K562 (cell line): ENCODE measurements around the gene OR2B2.

Source experiments
- CBX3 ChIP-seq, 2 experiments: IDR thresholded peaks; 1 replicate in 1 of 2; 2 replicates in 1 of 2; pipeline ENCODE4 v1.6.1; 2012; ENCODE audit warnings: inconsistent platforms in 2 of 2, low read length in 2 of 2, borderline replicate concordance in 1 of 2, control low read depth in 1 of 2
- DNMT1 ChIP-seq: fragments of 450-650 bp; IDR thresholded peaks from 2 replicates; pipeline ENCODE4 v1.6.1; 2016; ENCODE audit warnings: antibody characterized with exemption, mild to moderate bottlenecking
- NFYB ChIP-seq: IDR thresholded peaks from 2 replicates; pipeline ENCODE4 v1.6.1; 2011; ENCODE audit warnings: mild to moderate bottlenecking, moderate library complexity; ENCODE audit not compliant: insufficient read length; ENCODE audit errors: extremely low read depth
- POLR2A ChIP-seq: fragments of 450-650 bp; conservative IDR thresholded peaks from 2 replicates; pipeline ENCODE4 v1.6.1; 2016
- POLR2AphosphoS5 ChIP-seq: IDR thresholded peaks from 2 replicates; pipeline ENCODE4 v1.6.1; 2011; ENCODE audit warnings: mild to moderate bottlenecking, low read depth, low read length, moderate library complexity; ENCODE audit not compliant: control insufficient read depth, insufficient read depth
- SRSF9 ChIP-seq: fragments of 200-400 bp; formaldehyde crosslinking; IDR thresholded peaks from 2 replicates; pipeline ENCODE4 v1.6.1; 2017; ENCODE audit warnings: low read depth, low read length, borderline replicate concordance
- TF ChIP-seq, protein P1 (sequence below): fragments of 450-650 bp; formaldehyde crosslinking; IDR thresholded peaks from 2 replicates; pipeline ENCODE4 v1.4.0; 2020; ENCODE audit warnings: mild to moderate bottlenecking, moderate library complexity
- TF ChIP-seq, protein P2 (sequence below), 3 experiments: IDR thresholded peaks in 2 of 3; conservative IDR thresholded peaks in 1 of 3; 2 replicates each; pipeline ENCODE4 v1.5.1; 2011 to 2012; ENCODE audit warnings: low read length in 3 of 3, mild to moderate bottlenecking in 3 of 3, control low read depth in 2 of 3, improper control_type of control experiment in 1 of 3, inconsistent platforms in 1 of 3, low read depth in 1 of 3, mixed read lengths in 1 of 3, moderate library complexity in 1 of 3; ENCODE audit not compliant: insufficient read depth in 2 of 3

- no peak for TF ChIP-seq DNMT1
- no peak for TF ChIP-seq NFYB
- TF ChIP-seq SRSF9, result no peak
- no peak for TF ChIP-seq POLR2AphosphoS5
- TF ChIP-seq CBX3 (IDR thresholded peaks at IDR 0.05; ENCODE audit: borderline replicate concordance in 1 of 2, low read length in 2 of 2), result no peak
- TF ChIP-seq POLR2A, result no peak
- TF ChIP-seq, protein P1, sequence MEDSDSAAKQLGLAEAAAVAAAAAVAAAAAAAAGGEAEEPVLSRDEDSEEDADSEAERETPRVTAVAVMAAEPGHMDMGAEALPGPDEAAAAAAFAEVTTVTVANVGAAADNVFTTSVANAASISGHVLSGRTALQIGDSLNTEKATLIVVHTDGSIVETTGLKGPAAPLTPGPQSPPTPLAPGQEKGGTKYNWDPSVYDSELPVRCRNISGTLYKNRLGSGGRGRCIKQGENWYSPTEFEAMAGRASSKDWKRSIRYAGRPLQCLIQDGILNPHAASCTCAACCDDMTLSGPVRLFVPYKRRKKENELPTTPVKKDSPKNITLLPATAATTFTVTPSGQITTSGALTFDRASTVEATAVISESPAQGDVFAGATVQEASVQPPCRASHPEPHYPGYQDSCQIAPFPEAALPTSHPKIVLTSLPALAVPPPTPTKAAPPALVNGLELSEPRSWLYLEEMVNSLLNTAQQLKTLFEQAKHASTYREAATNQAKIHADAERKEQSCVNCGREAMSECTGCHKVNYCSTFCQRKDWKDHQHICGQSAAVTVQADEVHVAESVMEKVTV (CRISPR knock-in tag), result no peak
- TF ChIP-seq, protein P2, sequence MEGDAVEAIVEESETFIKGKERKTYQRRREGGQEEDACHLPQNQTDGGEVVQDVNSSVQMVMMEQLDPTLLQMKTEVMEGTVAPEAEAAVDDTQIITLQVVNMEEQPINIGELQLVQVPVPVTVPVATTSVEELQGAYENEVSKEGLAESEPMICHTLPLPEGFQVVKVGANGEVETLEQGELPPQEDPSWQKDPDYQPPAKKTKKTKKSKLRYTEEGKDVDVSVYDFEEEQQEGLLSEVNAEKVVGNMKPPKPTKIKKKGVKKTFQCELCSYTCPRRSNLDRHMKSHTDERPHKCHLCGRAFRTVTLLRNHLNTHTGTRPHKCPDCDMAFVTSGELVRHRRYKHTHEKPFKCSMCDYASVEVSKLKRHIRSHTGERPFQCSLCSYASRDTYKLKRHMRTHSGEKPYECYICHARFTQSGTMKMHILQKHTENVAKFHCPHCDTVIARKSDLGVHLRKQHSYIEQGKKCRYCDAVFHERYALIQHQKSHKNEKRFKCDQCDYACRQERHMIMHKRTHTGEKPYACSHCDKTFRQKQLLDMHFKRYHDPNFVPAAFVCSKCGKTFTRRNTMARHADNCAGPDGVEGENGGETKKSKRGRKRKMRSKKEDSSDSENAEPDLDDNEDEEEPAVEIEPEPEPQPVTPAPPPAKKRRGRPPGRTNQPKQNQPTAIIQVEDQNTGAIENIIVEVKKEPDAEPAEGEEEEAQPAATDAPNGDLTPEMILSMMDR (IDR thresholded peaks at IDR 0.05 in 2 of 3, conservative IDR thresholded peaks at IDR 0.05 in 1 of 3; ENCODE audit: insufficient read depth in 2 of 3, low read depth in 1 of 3, low read length in 3 of 3), result no peak
Observed at GRCh38 chr6:27957516-27957915, 45.3 kb upstream of the OR2B2 start.
